ENCODE measurements around the gene OR4K17. TPM values are rescaled to one million over a fixed set of nuclear protein-coding genes. Genes with fewer than 3 reads are reported as not detected.
"Not testable (repeated sequence)": the region's sequence is repeated elsewhere in the genome, so short reads cannot be mapped to it uniquely, and the experiment has no call there.

OR4K17 gene
- total RNA-seq, 2 experiments from 2014 or later, result not detected

DNA sequence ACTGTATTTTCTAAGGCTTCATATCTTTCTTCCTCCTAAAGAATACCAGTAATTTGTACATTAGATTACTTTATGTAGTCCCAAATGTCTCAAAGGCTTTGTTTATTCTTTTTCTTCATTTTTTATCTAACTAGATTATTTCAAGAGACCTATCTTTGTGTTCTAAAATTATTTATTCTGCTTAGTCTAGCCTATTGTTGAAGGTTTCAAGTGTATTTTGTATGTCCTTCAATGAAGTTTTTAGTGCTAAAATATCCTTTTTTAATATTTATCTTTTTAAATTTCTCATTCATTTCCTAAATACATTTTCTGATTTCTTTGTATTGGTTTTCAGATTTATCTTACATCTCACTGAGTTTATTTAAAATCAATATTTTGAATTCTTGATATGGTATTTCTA, 53.9 kb downstream of the OR4K17 start:
- ChIA-PET POLR2A (no interaction called here), CTCF (no interaction called here)
- Mint-ChIP-seq H3K9me3 (peaks cover 15% of the 10 kb centered on the region), H3K36me3 (ENCODE audit: low read depth) (no peaks in the 10 kb centered on the region), H3K4me1 (ENCODE audit: low read depth) (no peaks in the 10 kb centered on the region), H3K4me3 (no peak overlapping the region), H3K27ac (no peak overlapping the region), H3K27me3 (peaks cover 5% of the 10 kb centered on the region)
- intact Hi-C loops (cut with micrococcal nuclease), result no loop called here
- no peak for ATAC-seq
- no peak for DNase-seq
- TF ChIP-seq, protein P1, sequence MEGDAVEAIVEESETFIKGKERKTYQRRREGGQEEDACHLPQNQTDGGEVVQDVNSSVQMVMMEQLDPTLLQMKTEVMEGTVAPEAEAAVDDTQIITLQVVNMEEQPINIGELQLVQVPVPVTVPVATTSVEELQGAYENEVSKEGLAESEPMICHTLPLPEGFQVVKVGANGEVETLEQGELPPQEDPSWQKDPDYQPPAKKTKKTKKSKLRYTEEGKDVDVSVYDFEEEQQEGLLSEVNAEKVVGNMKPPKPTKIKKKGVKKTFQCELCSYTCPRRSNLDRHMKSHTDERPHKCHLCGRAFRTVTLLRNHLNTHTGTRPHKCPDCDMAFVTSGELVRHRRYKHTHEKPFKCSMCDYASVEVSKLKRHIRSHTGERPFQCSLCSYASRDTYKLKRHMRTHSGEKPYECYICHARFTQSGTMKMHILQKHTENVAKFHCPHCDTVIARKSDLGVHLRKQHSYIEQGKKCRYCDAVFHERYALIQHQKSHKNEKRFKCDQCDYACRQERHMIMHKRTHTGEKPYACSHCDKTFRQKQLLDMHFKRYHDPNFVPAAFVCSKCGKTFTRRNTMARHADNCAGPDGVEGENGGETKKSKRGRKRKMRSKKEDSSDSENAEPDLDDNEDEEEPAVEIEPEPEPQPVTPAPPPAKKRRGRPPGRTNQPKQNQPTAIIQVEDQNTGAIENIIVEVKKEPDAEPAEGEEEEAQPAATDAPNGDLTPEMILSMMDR (IDR thresholded peaks at IDR 0.05), result no peak

DNA sequence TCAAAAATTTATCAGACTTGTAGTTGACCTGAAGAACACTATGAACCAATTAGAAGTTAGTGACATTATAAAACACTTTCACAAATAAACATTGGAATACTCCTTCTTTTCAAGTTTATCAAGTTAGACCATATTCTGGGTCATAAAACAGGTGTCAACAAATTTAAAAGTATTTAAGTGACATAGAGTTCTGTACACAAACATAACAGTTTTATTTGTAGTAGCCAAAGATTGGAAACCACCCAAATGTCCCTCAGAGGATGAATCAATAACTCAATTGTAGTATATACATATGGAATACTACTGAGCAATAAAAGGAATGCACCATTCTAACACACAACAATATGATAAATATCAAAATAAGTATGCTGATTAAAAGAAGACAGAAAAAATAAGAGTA, 56.6 kb downstream of the OR4K17 start:
- no peak overlapping the region for H3K4me3 Mint-ChIP-seq
- H3K4me1 Mint-ChIP-seq (ENCODE audit: low read depth), result no peaks in the 10 kb centered on the region
- ATAC-seq (no peak), DNase-seq (no peak)
- intact Hi-C loops (cut with micrococcal nuclease), result no loop called here
- ChIA-PET CTCF (no interaction called here), POLR2A (no interaction called here)
- H3K36me3 Mint-ChIP-seq (ENCODE audit: low read depth), result no peaks in the 10 kb centered on the region
- TF ChIP-seq, protein P1 (IDR thresholded peaks at IDR 0.05), result no peak
- peaks cover 9% of the 10 kb centered on the region for H3K27me3 Mint-ChIP-seq
- H3K27ac Mint-ChIP-seq, result no peak overlapping the region
- H3K9me3 Mint-ChIP-seq, result peaks cover 15% of the 10 kb centered on the region

DNA sequence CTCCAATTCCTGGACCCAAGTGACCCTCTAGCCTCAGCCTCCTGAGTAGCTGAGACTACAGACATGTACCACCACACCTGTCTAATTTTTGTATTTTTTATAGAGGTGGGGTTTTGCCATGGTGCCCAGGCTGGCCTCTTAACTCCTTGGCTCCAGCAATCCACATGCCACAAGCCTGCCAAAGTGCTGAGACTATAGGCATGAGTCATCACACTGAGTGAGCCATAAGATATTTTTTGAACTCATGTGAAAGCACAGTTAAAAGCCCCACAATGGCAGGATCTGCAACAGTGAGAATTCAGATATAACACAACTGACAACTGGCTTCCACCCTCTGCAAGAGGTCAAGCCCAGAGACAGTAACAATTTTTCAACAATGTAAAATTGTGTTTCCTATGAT, 59.3 kb downstream of the OR4K17 start:
- H3K36me3 Mint-ChIP-seq (ENCODE audit: low read depth); H3K27me3 Mint-ChIP-seq; ATAC-seq; H3K4me1 Mint-ChIP-seq (ENCODE audit: low read depth); DNase-seq; POLR2A ChIA-PET; H3K9me3 Mint-ChIP-seq; H3K27ac Mint-ChIP-seq; H3K4me3 Mint-ChIP-seq; intact Hi-C loops (cut with micrococcal nuclease): not testable (repeated sequence)
- CTCF ChIA-PET, result interaction anchor here (0.6 kb wide), 1 partner anchor 10 kb away, joined by 3 read pairs; no protein-coding TSS in a partner anchor

Other genes starting within 250 kb of the OR4K17 start
- not detected for gene OR4K2, start 235.6 kb upstream of the OR4K17 start, total RNA-seq
- gene OR4K5, start 190.1 kb upstream of the OR4K17 start, total RNA-seq, result not detected
- not detected for gene OR4K1, start 179.8 kb upstream of the OR4K17 start, total RNA-seq
- gene OR4K15, start 135.1 kb upstream of the OR4K17 start, total RNA-seq, result not detected
- not detected for gene OR4Q2, start 108.6 kb upstream of the OR4K17 start, total RNA-seq
- not detected for gene OR4K14, start 91.4 kb upstream of the OR4K17 start, total RNA-seq
- gene OR4K13, start 74.7 kb upstream of the OR4K17 start, total RNA-seq, result not detected
- gene OR4L1, start 50.7 kb upstream of the OR4K17 start, total RNA-seq, result not detected
- gene OR4N5, start 28.1 kb downstream of the OR4K17 start, total RNA-seq, result not detected
- gene OR11G2, start 80.2 kb downstream of the OR4K17 start, total RNA-seq, result not detected
- gene OR11H6, start 113.0 kb downstream of the OR4K17 start, total RNA-seq, result not detected
- not detected for gene OR11H7, start 118.2 kb downstream of the OR4K17 start, total RNA-seq
- not detected for gene OR11H4, start 128.5 kb downstream of the OR4K17 start, total RNA-seq
- 10 to 100 TPM; 20.6 to 20.8 TPM for gene TTC5, start 195.2 kb downstream of the OR4K17 start, total RNA-seq
- 10 to 100 TPM; 79.0 to 82.7 TPM for gene CCNB1IP1, start 222.5 kb downstream of the OR4K17 start, total RNA-seq
- gene PARP2, start 232.9 kb downstream of the OR4K17 start, total RNA-seq, result 10 to 100 TPM; 45.7 to 46.5 TPM